ENCODE measurements around the gene LCAT. TPM values are rescaled to one million over a fixed set of nuclear protein-coding genes. Genes with fewer than 3 reads are reported as not detected.

The LCAT gene
- total and polyA plus RNA-seq, 9 of the 15 experiments (the other 6 are each of a cell fraction or from before 2014, with no cell fraction given) = 0.46 to 21.0 (median 5.0) TPM

DNA sequence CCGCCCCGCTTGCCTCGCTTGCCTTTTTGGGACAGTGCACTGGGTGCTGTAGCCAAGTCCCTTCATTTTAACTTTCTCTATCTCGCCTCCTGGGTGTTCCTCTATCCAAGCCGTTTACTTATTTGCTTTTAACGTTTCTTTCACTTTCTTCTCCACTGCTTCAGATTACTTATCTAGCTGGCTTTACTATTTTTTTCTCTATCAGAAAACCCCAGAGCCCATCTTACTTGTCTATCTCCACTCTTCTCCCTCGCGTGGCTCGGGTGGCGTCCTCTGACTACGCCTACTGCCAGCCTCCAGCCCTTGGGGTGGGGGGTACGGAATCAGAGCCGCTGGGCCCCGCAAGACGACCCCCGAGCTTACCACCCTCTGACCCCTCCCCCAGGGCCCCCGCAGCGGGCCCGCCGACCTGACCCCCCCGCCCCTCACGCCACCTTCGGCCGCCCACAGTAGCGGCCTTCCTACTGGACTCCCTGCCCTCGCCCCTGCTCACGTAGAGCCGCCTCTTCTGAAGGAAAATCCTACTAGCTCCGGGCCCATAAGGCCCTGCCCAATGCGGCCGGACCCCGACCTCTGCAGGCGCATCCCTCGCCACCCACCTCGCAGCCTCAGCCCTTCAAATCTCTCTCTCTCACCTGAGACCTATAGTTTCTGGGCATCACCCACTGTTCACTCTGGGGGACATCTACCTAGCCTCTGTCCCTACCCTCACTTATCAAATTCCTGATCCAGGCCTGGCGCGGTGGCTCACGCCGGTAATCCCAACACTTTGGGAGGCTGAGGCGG, 25.5 kb upstream of the LCAT start (continued):
- TF ChIP-seq, protein P1, sequence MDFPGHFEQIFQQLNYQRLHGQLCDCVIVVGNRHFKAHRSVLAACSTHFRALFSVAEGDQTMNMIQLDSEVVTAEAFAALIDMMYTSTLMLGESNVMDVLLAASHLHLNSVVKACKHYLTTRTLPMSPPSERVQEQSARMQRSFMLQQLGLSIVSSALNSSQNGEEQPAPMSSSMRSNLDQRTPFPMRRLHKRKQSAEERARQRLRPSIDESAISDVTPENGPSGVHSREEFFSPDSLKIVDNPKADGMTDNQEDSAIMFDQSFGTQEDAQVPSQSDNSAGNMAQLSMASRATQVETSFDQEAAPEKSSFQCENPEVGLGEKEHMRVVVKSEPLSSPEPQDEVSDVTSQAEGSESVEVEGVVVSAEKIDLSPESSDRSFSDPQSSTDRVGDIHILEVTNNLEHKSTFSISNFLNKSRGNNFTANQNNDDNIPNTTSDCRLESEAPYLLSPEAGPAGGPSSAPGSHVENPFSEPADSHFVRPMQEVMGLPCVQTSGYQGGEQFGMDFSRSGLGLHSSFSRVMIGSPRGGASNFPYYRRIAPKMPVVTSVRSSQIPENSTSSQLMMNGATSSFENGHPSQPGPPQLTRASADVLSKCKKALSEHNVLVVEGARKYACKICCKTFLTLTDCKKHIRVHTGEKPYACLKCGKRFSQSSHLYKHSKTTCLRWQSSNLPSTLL (IDR thresholded peaks at IDR 0.05) = no peak
- no peak for TF ChIP-seq KLF6 (CRISPR knock-in tag; IDR thresholded peaks at IDR 0.05; ENCODE audit: borderline replicate concordance)
- TF ChIP-seq MYC (IDR thresholded peaks at IDR 0.05; ENCODE audit: low read depth, low read length) = no peak
- no peak for TF ChIP-seq MYC (CRISPR knock-in tag; IDR thresholded peaks at IDR 0.05; ENCODE audit: borderline replicate concordance, low read depth)
- TF ChIP-seq SRSF7 (optimal IDR thresholded peaks at IDR 0.05; ENCODE audit: low read depth, low read length) = no peak
- TF ChIP-seq, protein P2, sequence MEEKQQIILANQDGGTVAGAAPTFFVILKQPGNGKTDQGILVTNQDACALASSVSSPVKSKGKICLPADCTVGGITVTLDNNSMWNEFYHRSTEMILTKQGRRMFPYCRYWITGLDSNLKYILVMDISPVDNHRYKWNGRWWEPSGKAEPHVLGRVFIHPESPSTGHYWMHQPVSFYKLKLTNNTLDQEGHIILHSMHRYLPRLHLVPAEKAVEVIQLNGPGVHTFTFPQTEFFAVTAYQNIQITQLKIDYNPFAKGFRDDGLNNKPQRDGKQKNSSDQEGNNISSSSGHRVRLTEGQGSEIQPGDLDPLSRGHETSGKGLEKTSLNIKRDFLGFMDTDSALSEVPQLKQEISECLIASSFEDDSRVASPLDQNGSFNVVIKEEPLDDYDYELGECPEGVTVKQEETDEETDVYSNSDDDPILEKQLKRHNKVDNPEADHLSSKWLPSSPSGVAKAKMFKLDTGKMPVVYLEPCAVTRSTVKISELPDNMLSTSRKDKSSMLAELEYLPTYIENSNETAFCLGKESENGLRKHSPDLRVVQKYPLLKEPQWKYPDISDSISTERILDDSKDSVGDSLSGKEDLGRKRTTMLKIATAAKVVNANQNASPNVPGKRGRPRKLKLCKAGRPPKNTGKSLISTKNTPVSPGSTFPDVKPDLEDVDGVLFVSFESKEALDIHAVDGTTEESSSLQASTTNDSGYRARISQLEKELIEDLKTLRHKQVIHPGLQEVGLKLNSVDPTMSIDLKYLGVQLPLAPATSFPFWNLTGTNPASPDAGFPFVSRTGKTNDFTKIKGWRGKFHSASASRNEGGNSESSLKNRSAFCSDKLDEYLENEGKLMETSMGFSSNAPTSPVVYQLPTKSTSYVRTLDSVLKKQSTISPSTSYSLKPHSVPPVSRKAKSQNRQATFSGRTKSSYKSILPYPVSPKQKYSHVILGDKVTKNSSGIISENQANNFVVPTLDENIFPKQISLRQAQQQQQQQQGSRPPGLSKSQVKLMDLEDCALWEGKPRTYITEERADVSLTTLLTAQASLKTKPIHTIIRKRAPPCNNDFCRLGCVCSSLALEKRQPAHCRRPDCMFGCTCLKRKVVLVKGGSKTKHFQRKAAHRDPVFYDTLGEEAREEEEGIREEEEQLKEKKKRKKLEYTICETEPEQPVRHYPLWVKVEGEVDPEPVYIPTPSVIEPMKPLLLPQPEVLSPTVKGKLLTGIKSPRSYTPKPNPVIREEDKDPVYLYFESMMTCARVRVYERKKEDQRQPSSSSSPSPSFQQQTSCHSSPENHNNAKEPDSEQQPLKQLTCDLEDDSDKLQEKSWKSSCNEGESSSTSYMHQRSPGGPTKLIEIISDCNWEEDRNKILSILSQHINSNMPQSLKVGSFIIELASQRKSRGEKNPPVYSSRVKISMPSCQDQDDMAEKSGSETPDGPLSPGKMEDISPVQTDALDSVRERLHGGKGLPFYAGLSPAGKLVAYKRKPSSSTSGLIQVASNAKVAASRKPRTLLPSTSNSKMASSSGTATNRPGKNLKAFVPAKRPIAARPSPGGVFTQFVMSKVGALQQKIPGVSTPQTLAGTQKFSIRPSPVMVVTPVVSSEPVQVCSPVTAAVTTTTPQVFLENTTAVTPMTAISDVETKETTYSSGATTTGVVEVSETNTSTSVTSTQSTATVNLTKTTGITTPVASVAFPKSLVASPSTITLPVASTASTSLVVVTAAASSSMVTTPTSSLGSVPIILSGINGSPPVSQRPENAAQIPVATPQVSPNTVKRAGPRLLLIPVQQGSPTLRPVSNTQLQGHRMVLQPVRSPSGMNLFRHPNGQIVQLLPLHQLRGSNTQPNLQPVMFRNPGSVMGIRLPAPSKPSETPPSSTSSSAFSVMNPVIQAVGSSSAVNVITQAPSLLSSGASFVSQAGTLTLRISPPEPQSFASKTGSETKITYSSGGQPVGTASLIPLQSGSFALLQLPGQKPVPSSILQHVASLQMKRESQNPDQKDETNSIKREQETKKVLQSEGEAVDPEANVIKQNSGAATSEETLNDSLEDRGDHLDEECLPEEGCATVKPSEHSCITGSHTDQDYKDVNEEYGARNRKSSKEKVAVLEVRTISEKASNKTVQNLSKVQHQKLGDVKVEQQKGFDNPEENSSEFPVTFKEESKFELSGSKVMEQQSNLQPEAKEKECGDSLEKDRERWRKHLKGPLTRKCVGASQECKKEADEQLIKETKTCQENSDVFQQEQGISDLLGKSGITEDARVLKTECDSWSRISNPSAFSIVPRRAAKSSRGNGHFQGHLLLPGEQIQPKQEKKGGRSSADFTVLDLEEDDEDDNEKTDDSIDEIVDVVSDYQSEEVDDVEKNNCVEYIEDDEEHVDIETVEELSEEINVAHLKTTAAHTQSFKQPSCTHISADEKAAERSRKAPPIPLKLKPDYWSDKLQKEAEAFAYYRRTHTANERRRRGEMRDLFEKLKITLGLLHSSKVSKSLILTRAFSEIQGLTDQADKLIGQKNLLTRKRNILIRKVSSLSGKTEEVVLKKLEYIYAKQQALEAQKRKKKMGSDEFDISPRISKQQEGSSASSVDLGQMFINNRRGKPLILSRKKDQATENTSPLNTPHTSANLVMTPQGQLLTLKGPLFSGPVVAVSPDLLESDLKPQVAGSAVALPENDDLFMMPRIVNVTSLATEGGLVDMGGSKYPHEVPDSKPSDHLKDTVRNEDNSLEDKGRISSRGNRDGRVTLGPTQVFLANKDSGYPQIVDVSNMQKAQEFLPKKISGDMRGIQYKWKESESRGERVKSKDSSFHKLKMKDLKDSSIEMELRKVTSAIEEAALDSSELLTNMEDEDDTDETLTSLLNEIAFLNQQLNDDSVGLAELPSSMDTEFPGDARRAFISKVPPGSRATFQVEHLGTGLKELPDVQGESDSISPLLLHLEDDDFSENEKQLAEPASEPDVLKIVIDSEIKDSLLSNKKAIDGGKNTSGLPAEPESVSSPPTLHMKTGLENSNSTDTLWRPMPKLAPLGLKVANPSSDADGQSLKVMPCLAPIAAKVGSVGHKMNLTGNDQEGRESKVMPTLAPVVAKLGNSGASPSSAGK (IDR thresholded peaks at IDR 0.05) = peak; percentile 0; the same call in 1 of the 2 replicates
- no peak for TF ChIP-seq BACH1 (tag; IDR thresholded peaks at IDR 0.05)
- no peak for TF ChIP-seq SMARCE1 (IDR thresholded peaks at IDR 0.05)
- TF ChIP-seq, protein P3, sequence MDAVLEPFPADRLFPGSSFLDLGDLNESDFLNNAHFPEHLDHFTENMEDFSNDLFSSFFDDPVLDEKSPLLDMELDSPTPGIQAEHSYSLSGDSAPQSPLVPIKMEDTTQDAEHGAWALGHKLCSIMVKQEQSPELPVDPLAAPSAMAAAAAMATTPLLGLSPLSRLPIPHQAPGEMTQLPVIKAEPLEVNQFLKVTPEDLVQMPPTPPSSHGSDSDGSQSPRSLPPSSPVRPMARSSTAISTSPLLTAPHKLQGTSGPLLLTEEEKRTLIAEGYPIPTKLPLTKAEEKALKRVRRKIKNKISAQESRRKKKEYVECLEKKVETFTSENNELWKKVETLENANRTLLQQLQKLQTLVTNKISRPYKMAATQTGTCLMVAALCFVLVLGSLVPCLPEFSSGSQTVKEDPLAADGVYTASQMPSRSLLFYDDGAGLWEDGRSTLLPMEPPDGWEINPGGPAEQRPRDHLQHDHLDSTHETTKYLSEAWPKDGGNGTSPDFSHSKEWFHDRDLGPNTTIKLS (IDR thresholded peaks at IDR 0.05; ENCODE audit: borderline replicate concordance, low read depth) = no peak
- no peak for TF ChIP-seq TFAM (CRISPR knock-in tag; conservative IDR thresholded peaks at IDR 0.05)
- TF ChIP-seq ZNF324 (CRISPR knock-in tag; IDR thresholded peaks at IDR 0.05) = no peak
- no peak for TF ChIP-seq WHSC1 (IDR thresholded peaks at IDR 0.05; ENCODE audit: low read length)
- no peak for TF ChIP-seq HCFC1 (IDR thresholded peaks at IDR 0.05; ENCODE audit: low read depth, low read length)
